ENCODE measurements around the gene ZGPAT. TPM values are rescaled to one million over a fixed set of nuclear protein-coding genes. Genes with fewer than 3 reads are reported as not detected.

The ZGPAT gene
- total RNA-seq, 4 donors from 2014 or later: 13.9 to 20.0 (median 16.6) TPM

- no peak for TF ChIP-seq CTCF (IDR thresholded peaks at IDR 0.05; ENCODE audit: low read depth)
These were observed 42.0 kb downstream of the ZGPAT start for GRCh38 chr20:63749597-63750508.

DNA sequence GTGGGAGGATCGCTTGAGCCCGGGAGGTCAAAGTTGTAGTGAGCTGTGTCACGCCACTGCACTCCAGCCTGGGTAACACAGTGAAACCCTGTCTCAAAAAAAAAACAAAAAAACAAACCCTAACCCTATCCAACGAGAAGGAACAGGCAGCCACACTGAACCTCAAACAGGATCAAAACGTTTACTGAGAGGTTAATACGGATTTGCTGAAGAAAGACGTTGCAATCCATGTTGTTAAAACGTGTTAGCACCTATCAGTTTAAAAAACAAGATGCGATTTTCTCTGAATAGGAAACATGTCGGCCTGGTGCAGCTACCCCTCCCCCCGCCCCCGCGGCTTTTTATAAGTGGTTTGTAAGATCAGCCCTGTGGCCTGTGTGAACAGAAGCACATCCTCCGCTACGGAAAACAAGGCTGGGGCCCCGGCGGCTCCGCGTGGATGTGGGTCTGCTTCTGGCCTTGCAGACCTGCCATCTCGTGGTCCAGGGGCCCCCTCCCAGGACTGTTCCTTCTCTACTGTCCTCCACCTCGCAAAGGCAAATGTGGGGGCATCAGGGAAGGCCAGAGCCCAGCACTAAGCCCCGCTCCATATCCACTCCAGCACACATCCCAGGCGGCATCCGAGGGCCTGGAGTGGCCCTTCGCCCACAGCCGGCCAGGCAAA is 43.1 kb downstream of the ZGPAT start:
- TF ChIP-seq CTCF (IDR thresholded peaks at IDR 0.05; ENCODE audit: low read depth): no peak

DNA sequence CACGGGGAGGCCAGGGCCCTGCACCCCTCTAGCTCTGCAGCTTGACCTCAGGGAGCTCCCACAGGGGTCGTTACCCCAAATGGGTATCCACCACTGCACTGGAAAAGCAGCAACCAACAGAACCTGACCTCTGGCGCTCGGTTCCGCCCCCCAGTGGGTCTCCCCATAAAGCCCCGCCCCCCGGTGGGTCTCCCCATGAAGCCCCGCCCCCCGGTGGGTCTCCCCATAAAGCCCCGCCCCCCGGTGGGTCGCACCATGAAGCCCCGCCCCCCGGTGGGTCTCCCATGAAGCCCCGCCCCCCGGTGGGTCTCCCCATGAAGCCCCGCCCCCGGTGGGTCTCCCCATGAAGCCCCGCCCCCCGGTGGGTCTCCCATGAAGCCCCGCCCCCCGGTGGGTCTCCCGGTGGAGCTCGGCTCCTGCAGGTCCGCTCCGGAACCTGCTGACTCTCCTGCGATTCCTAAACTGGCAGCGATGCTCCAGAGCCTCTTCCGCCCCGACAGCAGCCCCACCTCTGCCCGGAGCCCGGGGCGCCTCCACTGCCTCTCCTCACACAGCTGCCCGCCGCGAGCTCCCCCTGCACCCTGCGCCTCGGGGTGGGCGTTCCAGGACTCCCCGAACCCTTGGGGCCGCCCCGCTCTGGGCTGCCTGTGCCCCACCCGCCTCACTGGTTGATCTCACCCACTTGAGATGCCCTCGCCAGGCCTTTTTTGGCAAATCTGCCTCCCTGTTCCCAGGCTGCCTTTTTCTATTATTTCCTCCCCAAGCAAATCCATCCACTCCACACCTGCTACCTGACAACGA is 43.8 kb downstream of the ZGPAT start:
- TF ChIP-seq CTCF (IDR thresholded peaks at IDR 0.05; ENCODE audit: low read depth): no peak

DNA sequence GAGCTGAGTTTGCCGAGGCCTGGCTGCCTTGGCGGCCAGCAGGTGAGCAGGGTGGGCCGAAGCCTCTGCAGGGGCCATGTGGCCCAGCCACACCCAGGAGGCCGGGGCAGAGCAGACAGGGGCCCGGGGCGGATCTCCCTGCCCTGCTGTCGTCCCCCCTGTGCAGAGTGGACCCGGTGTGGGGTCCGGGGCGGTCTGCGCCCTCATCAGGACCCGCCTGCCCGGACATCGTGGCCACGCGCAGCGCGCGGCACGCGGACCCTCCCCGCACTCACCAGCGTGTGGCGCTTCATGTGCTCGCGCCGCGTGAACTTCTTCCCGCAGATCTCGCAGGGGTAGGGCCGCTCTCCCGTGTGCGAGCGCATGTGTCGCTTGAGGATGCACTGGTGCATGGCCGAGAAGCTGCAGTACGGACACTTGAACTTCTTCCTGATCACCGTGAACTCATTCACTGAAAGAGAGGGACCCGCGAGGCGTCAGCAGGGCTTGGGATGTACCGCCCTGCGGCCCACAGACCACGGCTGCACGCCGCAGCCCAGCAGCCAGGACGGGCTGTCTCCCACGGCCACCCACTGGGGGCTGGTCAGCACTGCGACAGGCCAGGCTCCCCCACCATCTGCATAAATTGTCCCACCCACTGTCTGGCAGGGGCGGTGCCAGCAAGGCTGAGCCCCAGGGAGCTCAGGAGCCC is 44.7 kb downstream of the ZGPAT start:
- no peak for TF ChIP-seq CTCF (IDR thresholded peaks at IDR 0.05; ENCODE audit: low read depth)

- TF ChIP-seq CTCF (IDR thresholded peaks at IDR 0.05; ENCODE audit: low read depth): no peak
These were observed 45.5 kb downstream of the ZGPAT start for GRCh38 chr20:63753381-63753780.

DNA sequence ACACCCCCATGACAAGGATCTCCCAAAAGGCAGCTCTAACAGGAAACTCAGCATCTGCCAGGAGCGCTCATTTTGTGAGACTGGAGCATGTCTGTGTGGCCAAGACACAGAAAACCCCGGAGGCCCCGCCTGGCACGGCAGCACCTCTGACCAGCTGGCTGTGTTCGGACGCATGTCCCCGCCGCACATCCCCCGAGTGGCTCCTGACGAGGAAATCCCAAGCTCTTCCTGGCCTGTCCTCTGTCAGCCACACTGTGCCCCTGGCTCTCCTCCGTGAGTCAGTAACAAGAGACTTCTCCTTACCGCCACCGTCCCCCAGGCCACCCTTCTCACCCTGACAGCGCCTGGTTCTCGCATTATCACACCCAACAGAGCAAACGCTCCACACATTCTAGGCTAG is 46.2 kb downstream of the ZGPAT start:
- TF ChIP-seq CTCF (IDR thresholded peaks at IDR 0.05; ENCODE audit: low read depth): no peak
